ENCODE results near the gene PLIN4.

DNA sequence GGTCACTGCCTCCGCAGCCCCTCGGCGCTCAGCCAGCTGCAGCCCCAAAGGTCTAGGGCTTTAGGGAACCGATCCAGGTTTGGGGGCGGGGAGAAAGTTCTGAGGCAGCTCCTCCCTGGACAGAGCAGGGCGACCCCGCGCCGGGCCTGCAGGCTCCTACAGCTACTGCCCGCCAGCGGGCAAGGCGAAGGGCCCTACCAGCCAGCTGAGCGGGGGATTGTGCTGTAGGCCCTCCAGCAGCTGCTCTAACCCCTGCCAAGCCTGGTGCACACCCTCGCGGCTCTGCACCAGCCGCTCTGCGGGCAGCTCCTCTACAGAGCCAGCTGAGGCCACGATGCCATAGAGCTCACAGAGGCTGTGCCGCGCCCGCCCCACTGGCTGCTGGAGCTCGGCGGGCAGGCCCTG lies 14.0 kb downstream of the PLIN4 start:
- TF ChIP-seq ZFP30 (CRISPR knock-in tag; IDR thresholded peaks at IDR 0.05) (no peak), RARB (CRISPR knock-in tag; IDR thresholded peaks at IDR 0.05) (no peak)
